Measurements from ENCODE around the gene APOL4.

DNA sequence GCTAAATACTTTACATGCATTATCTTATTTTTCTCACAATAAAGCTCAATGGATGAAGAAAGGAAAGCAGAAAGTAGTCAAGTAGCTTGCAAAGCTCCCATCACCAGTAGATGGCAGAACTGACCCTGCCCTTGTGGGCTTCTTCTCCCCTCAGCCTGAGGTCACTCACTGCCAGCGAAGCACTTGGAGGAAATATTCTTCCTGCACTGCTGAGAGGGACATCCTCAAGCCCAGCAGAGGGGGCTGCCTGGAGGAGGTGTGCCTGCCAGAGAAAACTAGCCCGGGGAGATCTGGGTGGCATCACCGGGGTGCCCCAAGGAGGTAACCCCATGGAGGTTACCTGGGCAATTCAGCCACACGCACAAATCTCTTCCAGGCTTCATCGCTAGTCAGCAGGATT is 6.6 kb downstream of the APOL4 start:
- TF ChIP-seq POLR2AphosphoS5 (IDR thresholded peaks at IDR 0.05) (no peak), POLR2A (IDR thresholded peaks at IDR 0.05) (no peak), EP300 (IDR thresholded peaks at IDR 0.05) (no peak)
- TF ChIP-seq, protein P1, sequence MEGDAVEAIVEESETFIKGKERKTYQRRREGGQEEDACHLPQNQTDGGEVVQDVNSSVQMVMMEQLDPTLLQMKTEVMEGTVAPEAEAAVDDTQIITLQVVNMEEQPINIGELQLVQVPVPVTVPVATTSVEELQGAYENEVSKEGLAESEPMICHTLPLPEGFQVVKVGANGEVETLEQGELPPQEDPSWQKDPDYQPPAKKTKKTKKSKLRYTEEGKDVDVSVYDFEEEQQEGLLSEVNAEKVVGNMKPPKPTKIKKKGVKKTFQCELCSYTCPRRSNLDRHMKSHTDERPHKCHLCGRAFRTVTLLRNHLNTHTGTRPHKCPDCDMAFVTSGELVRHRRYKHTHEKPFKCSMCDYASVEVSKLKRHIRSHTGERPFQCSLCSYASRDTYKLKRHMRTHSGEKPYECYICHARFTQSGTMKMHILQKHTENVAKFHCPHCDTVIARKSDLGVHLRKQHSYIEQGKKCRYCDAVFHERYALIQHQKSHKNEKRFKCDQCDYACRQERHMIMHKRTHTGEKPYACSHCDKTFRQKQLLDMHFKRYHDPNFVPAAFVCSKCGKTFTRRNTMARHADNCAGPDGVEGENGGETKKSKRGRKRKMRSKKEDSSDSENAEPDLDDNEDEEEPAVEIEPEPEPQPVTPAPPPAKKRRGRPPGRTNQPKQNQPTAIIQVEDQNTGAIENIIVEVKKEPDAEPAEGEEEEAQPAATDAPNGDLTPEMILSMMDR (IDR thresholded peaks at IDR 0.05): peak; percentile 52 to 80 (median 66)
